GM23338 (cell line): ENCODE data around the gene ERBB4. TPM values are rescaled to one million over a fixed set of nuclear protein-coding genes. Genes with fewer than 3 reads are reported as not detected.

ENCODE experiments used
- EZH2phosphoT487 ChIP-seq: fragments of 200-600 bp; sonication (generic); IDR thresholded peaks from one replicate; pipeline ENCODE4 v1.8.1; 2018; ENCODE audit warnings: antibody characterized with exemption; ENCODE audit not compliant: unreplicated experiment
- NANOG ChIP-seq: IDR thresholded peaks from 2 replicates; pipeline ENCODE4 v1.6.1; 2016; ENCODE audit warnings: antibody characterized with exemption, borderline replicate concordance
- POLR2AphosphoS5 ChIP-seq: IDR thresholded peaks from 2 replicates; pipeline ENCODE4 v1.6.1; 2016; ENCODE audit warnings: antibody characterized with exemption, low read depth
- polyA plus RNA-seq: library from polyadenylated mRNA; unstranded; fragments of >200 nt; fragmentation: Nextera tagmentation; extraction: Ambion mirVana; gene quantifications from 2 replicates; pipeline ENCODE4 v1.2.1, GENCODE V29; 2016
- total RNA-seq: library from RNA; depleted of rRNA; stranded (reverse); fragments of >200 nt; shearing (Covaris generic); gene quantifications from 2 replicates; pipeline ENCODE4 v1.2.3, GENCODE V29; 2014
- TF ChIP-seq, protein P1 (sequence below): fragments of 250-450 bp; sonication (Bioruptor Pico); IDR thresholded peaks from 2 replicates; pipeline ENCODE4 v1.5.0; 2020; ENCODE audit warnings: mild to moderate bottlenecking, moderate library complexity
- TF ChIP-seq, protein P2 (sequence below): IDR thresholded peaks from 2 replicates; pipeline ENCODE4 v1.6.1; 2016; ENCODE audit warnings: antibody characterized with exemption
- TF ChIP-seq, protein P3 (sequence below), 2 experiments: fragments of 200-600 bp in 1 of 2; sonication (generic) in 1 of 2; conservative IDR thresholded peaks; 2 replicates each; pipeline versions ENCODE4 v1.5.1 to v1.6.1; 2016 to 2017; ENCODE audit warnings: antibody characterized with exemption in 2 of 2, low read depth in 2 of 2, mild to moderate bottlenecking in 2 of 2, moderate library complexity in 1 of 2

Gene ERBB4
- total and polyA plus RNA-seq, 2 experiments from 2014 or later: 0.73 to 1.1 TPM

DNA sequence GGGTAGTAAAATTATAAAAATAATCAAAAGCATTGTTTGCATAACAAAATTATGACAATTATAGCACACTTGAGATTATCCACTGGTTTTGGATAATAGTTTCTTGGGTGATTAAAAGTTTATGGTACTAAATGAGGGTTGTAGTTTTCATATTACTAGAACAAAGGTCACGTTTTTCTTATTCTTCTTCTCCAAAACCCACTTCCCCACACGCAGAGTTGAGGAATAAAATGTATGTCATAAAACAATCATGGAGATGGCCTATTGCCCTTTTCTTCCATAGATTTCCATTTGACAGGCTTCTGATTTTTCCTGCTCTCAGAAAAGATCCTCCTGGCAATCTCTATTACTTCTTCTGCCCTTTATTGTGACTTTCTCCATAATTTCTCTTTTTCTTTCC lies 863.9 kb downstream of the ERBB4 start (continued):
- TF ChIP-seq, protein P1, sequence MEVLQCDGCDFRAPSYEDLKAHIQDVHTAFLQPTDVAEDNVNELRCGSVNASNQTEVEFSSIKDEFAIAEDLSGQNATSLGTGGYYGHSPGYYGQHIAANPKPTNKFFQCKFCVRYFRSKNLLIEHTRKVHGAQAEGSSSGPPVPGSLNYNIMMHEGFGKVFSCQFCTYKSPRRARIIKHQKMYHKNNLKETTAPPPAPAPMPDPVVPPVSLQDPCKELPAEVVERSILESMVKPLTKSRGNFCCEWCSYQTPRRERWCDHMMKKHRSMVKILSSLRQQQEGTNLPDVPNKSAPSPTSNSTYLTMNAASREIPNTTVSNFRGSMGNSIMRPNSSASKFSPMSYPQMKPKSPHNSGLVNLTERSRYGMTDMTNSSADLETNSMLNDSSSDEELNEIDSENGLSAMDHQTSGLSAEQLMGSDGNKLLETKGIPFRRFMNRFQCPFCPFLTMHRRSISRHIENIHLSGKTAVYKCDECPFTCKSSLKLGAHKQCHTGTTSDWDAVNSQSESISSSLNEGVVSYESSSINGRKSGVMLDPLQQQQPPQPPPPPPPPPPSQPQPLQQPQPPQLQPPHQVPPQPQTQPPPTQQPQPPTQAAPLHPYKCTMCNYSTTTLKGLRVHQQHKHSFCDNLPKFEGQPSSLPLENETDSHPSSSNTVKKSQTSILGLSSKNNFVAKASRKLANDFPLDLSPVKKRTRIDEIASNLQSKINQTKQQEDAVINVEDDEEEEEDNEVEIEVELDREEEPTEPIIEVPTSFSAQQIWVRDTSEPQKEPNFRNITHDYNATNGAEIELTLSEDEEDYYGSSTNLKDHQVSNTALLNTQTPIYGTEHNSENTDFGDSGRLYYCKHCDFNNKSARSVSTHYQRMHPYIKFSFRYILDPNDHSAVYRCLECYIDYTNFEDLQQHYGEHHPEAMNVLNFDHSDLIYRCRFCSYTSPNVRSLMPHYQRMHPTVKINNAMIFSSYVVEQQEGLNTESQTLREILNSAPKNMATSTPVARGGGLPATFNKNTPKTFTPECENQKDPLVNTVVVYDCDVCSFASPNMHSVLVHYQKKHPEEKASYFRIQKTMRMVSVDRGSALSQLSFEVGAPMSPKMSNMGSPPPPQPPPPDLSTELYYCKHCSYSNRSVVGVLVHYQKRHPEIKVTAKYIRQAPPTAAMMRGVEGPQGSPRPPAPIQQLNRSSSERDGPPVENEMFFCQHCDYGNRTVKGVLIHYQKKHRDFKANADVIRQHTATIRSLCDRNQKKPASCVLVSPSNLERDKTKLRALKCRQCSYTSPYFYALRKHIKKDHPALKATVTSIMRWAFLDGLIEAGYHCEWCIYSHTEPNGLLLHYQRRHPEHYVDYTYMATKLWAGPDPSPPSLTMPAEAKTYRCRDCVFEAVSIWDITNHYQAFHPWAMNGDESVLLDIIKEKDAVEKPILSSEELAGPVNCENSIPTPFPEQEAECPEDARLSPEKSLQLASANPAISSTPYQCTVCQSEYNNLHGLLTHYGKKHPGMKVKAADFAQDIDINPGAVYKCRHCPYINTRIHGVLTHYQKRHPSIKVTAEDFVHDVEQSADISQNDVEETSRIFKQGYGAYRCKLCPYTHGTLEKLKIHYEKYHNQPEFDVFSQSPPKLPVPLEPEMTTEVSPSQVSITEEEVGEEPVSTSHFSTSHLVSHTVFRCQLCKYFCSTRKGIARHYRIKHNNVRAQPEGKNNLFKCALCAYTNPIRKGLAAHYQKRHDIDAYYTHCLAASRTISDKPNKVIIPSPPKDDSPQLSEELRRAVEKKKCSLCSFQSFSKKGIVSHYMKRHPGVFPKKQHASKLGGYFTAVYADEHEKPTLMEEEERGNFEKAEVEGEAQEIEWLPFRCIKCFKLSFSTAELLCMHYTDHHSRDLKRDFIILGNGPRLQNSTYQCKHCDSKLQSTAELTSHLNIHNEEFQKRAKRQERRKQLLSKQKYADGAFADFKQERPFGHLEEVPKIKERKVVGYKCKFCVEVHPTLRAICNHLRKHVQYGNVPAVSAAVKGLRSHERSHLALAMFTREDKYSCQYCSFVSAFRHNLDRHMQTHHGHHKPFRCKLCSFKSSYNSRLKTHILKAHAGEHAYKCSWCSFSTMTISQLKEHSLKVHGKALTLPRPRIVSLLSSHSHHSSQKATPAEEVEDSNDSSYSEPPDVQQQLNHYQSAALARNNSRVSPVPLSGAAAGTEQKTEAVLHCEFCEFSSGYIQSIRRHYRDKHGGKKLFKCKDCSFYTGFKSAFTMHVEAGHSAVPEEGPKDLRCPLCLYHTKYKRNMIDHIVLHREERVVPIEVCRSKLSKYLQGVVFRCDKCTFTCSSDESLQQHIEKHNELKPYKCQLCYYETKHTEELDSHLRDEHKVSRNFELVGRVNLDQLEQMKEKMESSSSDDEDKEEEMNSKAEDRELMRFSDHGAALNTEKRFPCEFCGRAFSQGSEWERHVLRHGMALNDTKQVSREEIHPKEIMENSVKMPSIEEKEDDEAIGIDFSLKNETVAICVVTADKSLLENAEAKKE (CRISPR knock-in tag): no peak
- TF ChIP-seq, protein P2, sequence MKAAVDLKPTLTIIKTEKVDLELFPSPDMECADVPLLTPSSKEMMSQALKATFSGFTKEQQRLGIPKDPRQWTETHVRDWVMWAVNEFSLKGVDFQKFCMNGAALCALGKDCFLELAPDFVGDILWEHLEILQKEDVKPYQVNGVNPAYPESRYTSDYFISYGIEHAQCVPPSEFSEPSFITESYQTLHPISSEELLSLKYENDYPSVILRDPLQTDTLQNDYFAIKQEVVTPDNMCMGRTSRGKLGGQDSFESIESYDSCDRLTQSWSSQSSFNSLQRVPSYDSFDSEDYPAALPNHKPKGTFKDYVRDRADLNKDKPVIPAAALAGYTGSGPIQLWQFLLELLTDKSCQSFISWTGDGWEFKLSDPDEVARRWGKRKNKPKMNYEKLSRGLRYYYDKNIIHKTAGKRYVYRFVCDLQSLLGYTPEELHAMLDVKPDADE: no peak
- TF ChIP-seq EZH2phosphoT487 (no peak), POLR2AphosphoS5 (no peak), NANOG (no peak)
- TF ChIP-seq, protein P3, sequence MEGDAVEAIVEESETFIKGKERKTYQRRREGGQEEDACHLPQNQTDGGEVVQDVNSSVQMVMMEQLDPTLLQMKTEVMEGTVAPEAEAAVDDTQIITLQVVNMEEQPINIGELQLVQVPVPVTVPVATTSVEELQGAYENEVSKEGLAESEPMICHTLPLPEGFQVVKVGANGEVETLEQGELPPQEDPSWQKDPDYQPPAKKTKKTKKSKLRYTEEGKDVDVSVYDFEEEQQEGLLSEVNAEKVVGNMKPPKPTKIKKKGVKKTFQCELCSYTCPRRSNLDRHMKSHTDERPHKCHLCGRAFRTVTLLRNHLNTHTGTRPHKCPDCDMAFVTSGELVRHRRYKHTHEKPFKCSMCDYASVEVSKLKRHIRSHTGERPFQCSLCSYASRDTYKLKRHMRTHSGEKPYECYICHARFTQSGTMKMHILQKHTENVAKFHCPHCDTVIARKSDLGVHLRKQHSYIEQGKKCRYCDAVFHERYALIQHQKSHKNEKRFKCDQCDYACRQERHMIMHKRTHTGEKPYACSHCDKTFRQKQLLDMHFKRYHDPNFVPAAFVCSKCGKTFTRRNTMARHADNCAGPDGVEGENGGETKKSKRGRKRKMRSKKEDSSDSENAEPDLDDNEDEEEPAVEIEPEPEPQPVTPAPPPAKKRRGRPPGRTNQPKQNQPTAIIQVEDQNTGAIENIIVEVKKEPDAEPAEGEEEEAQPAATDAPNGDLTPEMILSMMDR (conservative IDR thresholded peaks at IDR 0.05; ENCODE audit: low read depth in 2 of 2): no peak
